ENCODE measurements around the gene NELL2. TPM values are rescaled to one million over a fixed set of nuclear protein-coding genes. Genes with fewer than 3 reads are reported as not detected.

NELL2 gene
- polyA plus RNA-seq, 3 donors: 0.09 to 0.98 (median 0.39) TPM

DNA sequence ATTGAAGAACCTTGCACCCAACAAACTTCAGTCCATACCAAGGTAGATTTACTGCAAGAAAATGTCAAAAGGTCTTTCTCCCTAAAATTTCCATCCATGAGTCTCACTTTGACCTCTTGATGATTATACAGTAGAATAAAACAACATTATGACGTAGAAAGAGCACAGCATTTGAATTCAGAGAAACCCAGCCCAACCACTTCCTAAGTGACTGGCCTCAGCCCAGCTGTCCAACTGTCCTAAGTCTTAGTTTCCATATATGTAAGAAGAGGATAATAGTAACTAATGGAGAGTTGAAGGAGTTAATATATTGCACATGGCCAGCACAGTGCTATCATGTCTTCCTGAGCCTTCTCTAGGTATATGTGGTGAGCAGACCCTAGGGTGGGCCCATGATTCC lies 41.0 kb upstream of the NELL2 start:
- H3K27ac Mint-ChIP-seq: no peak overlapping the region
- H3K4me3 Mint-ChIP-seq: no peak overlapping the region
- H3K27me3 Mint-ChIP-seq (ENCODE audit: low read depth in 3 of 3): peaks cover 0 to 1% (median 0%) of the 10 kb centered on the region in 3 donors
- no peak overlapping the region for H3K9ac ChIP-seq (ENCODE audit: insufficient read depth, low read length, poor library complexity, severe bottlenecking)
- no peak overlapping the region for H3K4me3 ChIP-seq (replicated peaks in 1 of 3; ENCODE audit: low read depth in 2 of 3, low read length in 3 of 3)
- H3K4me1 ChIP-seq (ENCODE audit: control insufficient read depth in 1 of 2, insufficient read depth in 2 of 2, low read length in 2 of 2): no peaks in the 10 kb centered on the region
- no peaks in the 10 kb centered on the region for H3K79me2 ChIP-seq (ENCODE audit: insufficient read depth, low read length)
- TF ChIP-seq, protein P1, sequence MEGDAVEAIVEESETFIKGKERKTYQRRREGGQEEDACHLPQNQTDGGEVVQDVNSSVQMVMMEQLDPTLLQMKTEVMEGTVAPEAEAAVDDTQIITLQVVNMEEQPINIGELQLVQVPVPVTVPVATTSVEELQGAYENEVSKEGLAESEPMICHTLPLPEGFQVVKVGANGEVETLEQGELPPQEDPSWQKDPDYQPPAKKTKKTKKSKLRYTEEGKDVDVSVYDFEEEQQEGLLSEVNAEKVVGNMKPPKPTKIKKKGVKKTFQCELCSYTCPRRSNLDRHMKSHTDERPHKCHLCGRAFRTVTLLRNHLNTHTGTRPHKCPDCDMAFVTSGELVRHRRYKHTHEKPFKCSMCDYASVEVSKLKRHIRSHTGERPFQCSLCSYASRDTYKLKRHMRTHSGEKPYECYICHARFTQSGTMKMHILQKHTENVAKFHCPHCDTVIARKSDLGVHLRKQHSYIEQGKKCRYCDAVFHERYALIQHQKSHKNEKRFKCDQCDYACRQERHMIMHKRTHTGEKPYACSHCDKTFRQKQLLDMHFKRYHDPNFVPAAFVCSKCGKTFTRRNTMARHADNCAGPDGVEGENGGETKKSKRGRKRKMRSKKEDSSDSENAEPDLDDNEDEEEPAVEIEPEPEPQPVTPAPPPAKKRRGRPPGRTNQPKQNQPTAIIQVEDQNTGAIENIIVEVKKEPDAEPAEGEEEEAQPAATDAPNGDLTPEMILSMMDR (IDR thresholded peaks at IDR 0.05): no peak
- intact Hi-C loops (cut with micrococcal nuclease): no loop called here
- no peak overlapping the region for H3K4me2 ChIP-seq (replicated peaks; ENCODE audit: extremely low read depth, low read length, poor library complexity, severe bottlenecking)
- H3K27ac ChIP-seq (ENCODE audit: low read depth in 1 of 2, low read length in 2 of 2): no peak overlapping the region
- no peaks in the 10 kb centered on the region for H3K36me3 ChIP-seq (replicated peaks in 1 of 2; ENCODE audit: control insufficient read depth in 1 of 2, insufficient read depth in 2 of 2, low read length in 2 of 2)
- H3K27me3 ChIP-seq (ENCODE audit: control insufficient read depth in 2 of 2, insufficient read depth in 2 of 2, low read length in 2 of 2): no peaks in the 10 kb centered on the region
- H3K4me1 Mint-ChIP-seq: no peaks in the 10 kb centered on the region
- H2AFZ ChIP-seq (ENCODE audit: insufficient read depth, low read depth, low read length, poor library complexity, severe bottlenecking): no peak overlapping the region
- DNase-seq: no peak
- no peaks in the 10 kb centered on the region for H4K20me1 ChIP-seq (ENCODE audit: insufficient read depth, low read length)
- H3K9me3 Mint-ChIP-seq: no peaks in the 10 kb centered on the region
- H3K9me3 ChIP-seq (replicated peaks in 1 of 2; ENCODE audit: control insufficient read depth in 1 of 2, insufficient read depth in 1 of 2, low read length in 2 of 2): no peaks in the 10 kb centered on the region
- no peaks in the 10 kb centered on the region for H3K36me3 Mint-ChIP-seq
- no CpG with 5 or more reads among the region's 1 CpG for WGBS (ENCODE audit: insufficient coverage)

GRCh38 chr12:44915958-44916357 lies 39.8 kb upstream of the NELL2 start:
- TF ChIP-seq, protein P1 (IDR thresholded peaks at IDR 0.05): no peak
- Histone ChIP-seq H3K4me3 (replicated peaks in 1 of 3; ENCODE audit: low read depth in 2 of 3, low read length in 3 of 3) (no peak overlapping the region), H4K20me1 (ENCODE audit: insufficient read depth, low read length) (no peaks in the 10 kb centered on the region), H3K36me3 (replicated peaks in 1 of 2; ENCODE audit: control insufficient read depth in 1 of 2, insufficient read depth in 2 of 2, low read length in 2 of 2) (no peaks in the 10 kb centered on the region), H2AFZ (ENCODE audit: insufficient read depth, low read depth, low read length, poor library complexity, severe bottlenecking) (no peak overlapping the region), H3K27ac (ENCODE audit: low read depth in 1 of 2, low read length in 2 of 2) (no peak overlapping the region), H3K27me3 (ENCODE audit: control insufficient read depth in 2 of 2, insufficient read depth in 2 of 2, low read length in 2 of 2) (no peaks in the 10 kb centered on the region), H3K9me3 (replicated peaks in 1 of 2; ENCODE audit: control insufficient read depth in 1 of 2, insufficient read depth in 1 of 2, low read length in 2 of 2) (no peaks in the 10 kb centered on the region), H3K79me2 (ENCODE audit: insufficient read depth, low read length) (no peaks in the 10 kb centered on the region), H3K4me1 (ENCODE audit: control insufficient read depth in 1 of 2, insufficient read depth in 2 of 2, low read length in 2 of 2) (no peaks in the 10 kb centered on the region), H3K9ac (ENCODE audit: insufficient read depth, low read length, poor library complexity, severe bottlenecking) (no peak overlapping the region), H3K4me2 (replicated peaks; ENCODE audit: extremely low read depth, low read length, poor library complexity, severe bottlenecking) (no peak overlapping the region)
- intact Hi-C loops (cut with micrococcal nuclease): no loop called here
- Mint-ChIP-seq H3K9me3 (no peaks in the 10 kb centered on the region), H3K4me3 (no peak overlapping the region), H3K27me3 (ENCODE audit: low read depth in 3 of 3) (peaks cover 0 to 1% (median 0%) of the 10 kb centered on the region in 3 donors), H3K36me3 (no peaks in the 10 kb centered on the region), H3K27ac (no peak overlapping the region), H3K4me1 (no peaks in the 10 kb centered on the region)
- DNase-seq: no peak

Data from CD14-positive monocyte (primary cell).